ENCODE data around the gene THBD. TPM values are rescaled to one million over a fixed set of nuclear protein-coding genes. Genes with fewer than 3 reads are reported as not detected.

THBD gene
- total RNA-seq, 4 donors from 2014 or later = 144 to 213 (median 178) TPM

DNA sequence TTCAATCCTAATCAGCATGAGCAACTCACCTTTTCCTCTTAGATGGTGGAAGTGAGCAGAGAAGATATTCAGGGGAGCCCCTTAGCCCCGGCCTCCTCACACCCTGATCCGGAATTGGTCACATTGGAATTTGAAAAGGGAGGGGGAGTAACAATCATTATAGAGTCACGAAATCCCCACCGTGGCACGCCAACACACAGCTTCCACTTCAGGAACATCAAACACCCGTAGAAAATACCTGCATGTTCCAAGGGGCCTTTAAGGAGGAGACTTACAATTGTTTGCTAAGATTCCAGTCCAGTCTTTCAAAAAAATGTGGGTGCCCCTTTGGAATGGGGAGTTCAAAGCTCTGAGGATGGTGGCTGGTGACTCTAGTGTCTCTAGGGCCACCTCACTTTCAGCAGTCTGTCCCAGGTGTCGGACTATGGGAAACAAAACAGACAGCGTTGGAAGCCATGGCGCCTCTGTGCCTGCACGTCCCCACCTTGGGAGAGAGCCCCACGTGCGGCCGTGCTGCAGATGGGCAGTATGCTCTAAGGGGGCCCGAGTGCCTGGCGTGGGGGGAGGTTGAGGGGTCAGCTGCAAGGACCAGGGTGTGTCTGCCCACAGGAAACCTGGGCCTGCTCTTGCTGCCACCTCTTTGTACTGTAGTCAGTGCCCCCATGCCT, 34.2 kb upstream of the THBD start:
- no peak for DNase-seq (ENCODE audit: low spot score in 2 of 2)
- H3K4me3 ChIP-seq (ENCODE audit: low read depth, poor library complexity, severe bottlenecking) = no peak overlapping the region
- intact Hi-C loops (cut with DNase I; ENCODE audit: low total_unique reads) = no loop called here
- WGBS, 2 donors = 70 to 75% methylated on average over 15 of the region's 15 CpGs
- TF ChIP-seq, protein P1, sequence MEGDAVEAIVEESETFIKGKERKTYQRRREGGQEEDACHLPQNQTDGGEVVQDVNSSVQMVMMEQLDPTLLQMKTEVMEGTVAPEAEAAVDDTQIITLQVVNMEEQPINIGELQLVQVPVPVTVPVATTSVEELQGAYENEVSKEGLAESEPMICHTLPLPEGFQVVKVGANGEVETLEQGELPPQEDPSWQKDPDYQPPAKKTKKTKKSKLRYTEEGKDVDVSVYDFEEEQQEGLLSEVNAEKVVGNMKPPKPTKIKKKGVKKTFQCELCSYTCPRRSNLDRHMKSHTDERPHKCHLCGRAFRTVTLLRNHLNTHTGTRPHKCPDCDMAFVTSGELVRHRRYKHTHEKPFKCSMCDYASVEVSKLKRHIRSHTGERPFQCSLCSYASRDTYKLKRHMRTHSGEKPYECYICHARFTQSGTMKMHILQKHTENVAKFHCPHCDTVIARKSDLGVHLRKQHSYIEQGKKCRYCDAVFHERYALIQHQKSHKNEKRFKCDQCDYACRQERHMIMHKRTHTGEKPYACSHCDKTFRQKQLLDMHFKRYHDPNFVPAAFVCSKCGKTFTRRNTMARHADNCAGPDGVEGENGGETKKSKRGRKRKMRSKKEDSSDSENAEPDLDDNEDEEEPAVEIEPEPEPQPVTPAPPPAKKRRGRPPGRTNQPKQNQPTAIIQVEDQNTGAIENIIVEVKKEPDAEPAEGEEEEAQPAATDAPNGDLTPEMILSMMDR (IDR thresholded peaks at IDR 0.05) = no peak
- no peak for TF ChIP-seq POLR2A (IDR thresholded peaks at IDR 0.05)

DNA sequence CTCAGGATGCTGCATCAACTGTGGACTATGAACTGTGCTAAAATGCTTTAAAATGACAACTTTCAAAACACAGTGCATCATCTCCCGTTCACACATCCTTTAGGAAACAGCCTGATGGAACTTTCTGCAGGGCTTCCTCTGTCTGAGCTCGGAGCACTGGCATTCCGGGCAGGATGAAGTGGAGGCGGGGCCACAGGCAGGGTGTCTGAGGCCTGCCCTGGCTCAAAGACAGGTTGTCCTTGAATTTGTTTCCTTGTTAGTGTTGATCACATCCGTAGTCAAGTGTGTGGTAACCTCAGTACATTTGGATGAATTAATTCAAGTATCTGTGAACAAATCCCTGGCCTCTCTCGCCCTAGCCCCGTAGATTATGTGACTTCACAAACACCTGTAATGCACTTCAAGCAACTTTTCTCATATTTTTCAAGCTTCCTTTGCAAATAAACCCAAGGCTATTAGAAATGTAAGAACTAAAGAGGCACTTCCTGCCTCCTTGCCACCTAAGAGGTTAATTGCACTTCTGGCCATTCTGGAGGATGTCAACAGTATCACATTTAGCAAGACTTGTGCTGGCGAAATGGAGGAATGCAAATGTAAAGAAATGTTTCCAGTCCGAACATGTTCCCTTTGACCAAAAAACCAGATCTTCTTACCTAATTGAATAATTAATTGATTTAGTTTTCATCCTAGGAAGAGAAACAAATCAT, 33.5 kb upstream of the THBD start:
- TF ChIP-seq, protein P1 (IDR thresholded peaks at IDR 0.05) = no peak
- TF ChIP-seq POLR2A (IDR thresholded peaks at IDR 0.05) = no peak
- WGBS, 2 donors = 44% methylated on average over 9 of the region's 9 CpGs
- DNase-seq (ENCODE audit: low spot score in 2 of 2) = no peak
- H3K4me3 ChIP-seq (ENCODE audit: low read depth, poor library complexity, severe bottlenecking) = no peak overlapping the region
- intact Hi-C loops (cut with DNase I; ENCODE audit: low total_unique reads) = no loop called here

DNA sequence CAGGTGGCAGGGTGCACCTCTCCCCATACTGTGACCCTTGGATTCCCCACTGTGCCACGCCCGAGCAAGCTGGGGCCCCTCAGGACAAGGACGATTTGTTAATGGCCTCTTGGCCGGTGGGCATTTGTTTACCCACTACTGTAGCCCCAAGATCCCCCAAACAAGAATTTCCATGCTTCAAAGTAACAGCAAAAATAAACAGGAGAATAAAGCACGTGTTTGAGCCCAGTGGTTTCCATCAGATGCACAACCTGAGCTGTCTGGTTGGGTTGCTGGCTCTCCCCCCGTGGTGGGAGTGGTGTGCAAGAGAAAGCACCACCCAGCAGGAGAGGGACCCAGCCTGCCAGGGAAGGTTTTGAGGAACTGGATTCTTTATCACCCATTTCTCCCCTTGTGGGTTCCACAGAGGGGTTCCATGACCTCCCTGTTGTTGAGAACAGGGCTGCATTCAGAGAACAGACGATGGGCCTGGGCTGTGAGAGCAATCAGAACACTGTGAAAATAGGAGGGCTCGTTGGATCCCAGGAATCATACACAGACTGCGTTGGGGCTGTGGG, 31.9 kb upstream of the THBD start:
- DNase-seq (ENCODE audit: low spot score in 2 of 2) = no peak
- no peak overlapping the region for H3K4me3 ChIP-seq (ENCODE audit: low read depth, poor library complexity, severe bottlenecking)
- intact Hi-C loops (cut with DNase I; ENCODE audit: low total_unique reads) = no loop called here
- 80 to 86% methylated on average over 9 of the region's 9 CpGs for WGBS, 2 donors
- TF ChIP-seq, protein P1 (IDR thresholded peaks at IDR 0.05) = no peak
- TF ChIP-seq POLR2A (IDR thresholded peaks at IDR 0.05) = no peak

DNA sequence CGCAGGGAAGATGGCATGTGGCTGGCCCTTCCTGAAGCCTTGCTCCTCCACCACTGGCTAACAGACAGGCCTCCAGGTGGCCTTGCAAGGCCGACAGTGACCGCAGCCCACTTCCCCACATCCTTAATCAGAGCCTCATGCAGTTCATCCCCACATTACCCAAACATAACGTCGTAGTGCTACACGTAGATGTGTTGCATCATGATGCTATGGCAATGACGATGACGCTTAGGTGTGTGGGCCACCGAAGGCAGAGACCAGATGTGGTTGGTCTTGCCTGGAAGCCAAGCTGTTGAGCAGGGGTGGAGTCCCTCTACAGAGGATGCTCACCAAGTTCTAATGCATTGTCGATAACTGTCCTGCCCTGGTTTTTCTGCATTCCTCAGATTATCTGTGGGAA, 31.0 kb upstream of the THBD start:
- 78 to 80% methylated on average over 10 of the region's 10 CpGs for WGBS, 2 donors
- H3K4me3 ChIP-seq (ENCODE audit: low read depth, poor library complexity, severe bottlenecking) = no peak overlapping the region
- DNase-seq (ENCODE audit: low spot score in 2 of 2) = no peak
- intact Hi-C loops (cut with DNase I; ENCODE audit: low total_unique reads) = no loop called here
- no peak for TF ChIP-seq POLR2A (IDR thresholded peaks at IDR 0.05)
- TF ChIP-seq, protein P1 (IDR thresholded peaks at IDR 0.05) = no peak

DNA sequence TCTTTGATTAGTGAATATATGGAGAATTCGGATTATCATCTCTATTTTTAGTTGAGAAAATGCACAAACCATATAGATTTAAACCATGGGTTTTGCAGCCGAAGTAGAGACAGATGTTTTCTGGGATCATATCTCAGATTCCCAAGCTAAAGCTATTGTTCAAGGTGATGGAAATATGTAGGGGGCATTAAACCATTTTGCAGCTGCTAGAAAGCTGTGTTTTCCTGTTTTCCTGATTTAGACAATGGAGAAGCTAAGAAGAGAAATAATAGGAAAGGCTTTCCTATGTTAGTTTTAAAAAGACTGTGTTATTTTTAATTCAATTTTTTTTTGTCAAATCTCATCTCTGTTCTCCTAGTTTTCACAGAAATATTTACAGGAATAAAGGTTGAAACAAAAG, 30.5 kb upstream of the THBD start:
- H3K4me3 ChIP-seq (ENCODE audit: low read depth, poor library complexity, severe bottlenecking) = no peak overlapping the region
- 82 to 87% methylated on average over 2 of the region's 2 CpGs for WGBS, 2 donors
- no peak for DNase-seq (ENCODE audit: low spot score in 2 of 2)
- no peak for TF ChIP-seq POLR2A (IDR thresholded peaks at IDR 0.05)
- TF ChIP-seq, protein P1 (IDR thresholded peaks at IDR 0.05) = no peak
- intact Hi-C loops (cut with DNase I; ENCODE audit: low total_unique reads) = no loop called here
